Progenitor cell of endocrine pancreas (in vitro differentiated cells): ENCODE results near the gene PLA2G2F. TPM values are rescaled to one million over a fixed set of nuclear protein-coding genes. Genes with fewer than 3 reads are reported as not detected.

Source experiments
- DNase-seq: peaks from one replicate; pipeline ENCODE4 v3.0.0; 2021; ENCODE audit warnings: low spot score; ENCODE audit not compliant: unreplicated experiment
- H3K27ac Mint-ChIP-seq: 2 replicates; pipeline ENCODE4 v1.8.0; 2021; ENCODE audit warnings: mild to moderate bottlenecking, moderate library complexity, mixed read lengths
- H3K27me3 Mint-ChIP-seq: 2 replicates; pipeline ENCODE4 v1.8.0; 2021; ENCODE audit warnings: mixed read lengths
- H3K36me3 Mint-ChIP-seq: 2 replicates; pipeline ENCODE4 v1.8.0; 2022; ENCODE audit warnings: mixed read lengths; ENCODE audit not compliant: insufficient read depth
- H3K4me1 Mint-ChIP-seq: 2 replicates; pipeline ENCODE4 v1.8.0; 2021; ENCODE audit warnings: low read depth, mixed read lengths
- H3K4me3 Mint-ChIP-seq: 2 replicates; pipeline ENCODE4 v1.8.0; 2021; ENCODE audit warnings: low read depth, mild to moderate bottlenecking, moderate library complexity, mixed read lengths
- H3K9me3 Mint-ChIP-seq: 2 replicates; pipeline ENCODE4 v1.8.0; 2021; ENCODE audit warnings: low read depth, mixed read lengths
- total RNA-seq: library from RNA; stranded (reverse); gene quantifications from 2 replicates; pipeline ENCODE4 v1.2.1, GENCODE V29; 2021
- TF ChIP-seq, protein P1 (sequence below): fragments of 200-600 bp; sonication (generic); IDR thresholded peaks from one replicate; pipeline ENCODE4 v1.5.0; 2021; ENCODE audit warnings: antibody characterized with exemption, mild to moderate bottlenecking; ENCODE audit not compliant: unreplicated experiment

PLA2G2F gene
- total RNA-seq, 1 donor from 2014 or later, result not detected

DNA sequence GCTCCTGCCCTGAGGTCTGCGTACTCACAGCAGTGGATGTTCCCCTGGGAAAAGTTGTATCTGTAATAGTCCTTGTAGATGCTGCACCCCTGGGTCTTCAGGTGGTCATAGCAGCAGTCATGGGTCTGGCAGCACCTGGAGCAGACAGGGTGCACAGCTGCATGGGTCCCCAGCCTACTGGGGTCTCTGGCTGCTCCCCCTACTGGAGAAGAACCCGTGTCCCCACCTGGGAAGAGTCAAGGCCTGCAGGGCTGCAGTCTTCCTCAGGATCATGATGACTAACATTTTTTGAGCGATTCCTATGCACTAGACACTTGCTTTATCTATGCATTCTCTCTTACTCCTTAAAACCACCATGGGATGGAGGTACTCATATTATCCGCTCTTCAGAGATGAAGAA lies 23.6 kb upstream of the PLA2G2F start:
- no peak overlapping the region for H3K4me3 Mint-ChIP-seq
- no peak for DNase-seq
- peaks cover 5% of the 10 kb centered on the region for H3K4me1 Mint-ChIP-seq
- H3K9me3 Mint-ChIP-seq, result no peaks in the 10 kb centered on the region
- H3K27ac Mint-ChIP-seq, result no peak overlapping the region
- H3K36me3 Mint-ChIP-seq, result no peaks in the 10 kb centered on the region
- TF ChIP-seq, protein P1, sequence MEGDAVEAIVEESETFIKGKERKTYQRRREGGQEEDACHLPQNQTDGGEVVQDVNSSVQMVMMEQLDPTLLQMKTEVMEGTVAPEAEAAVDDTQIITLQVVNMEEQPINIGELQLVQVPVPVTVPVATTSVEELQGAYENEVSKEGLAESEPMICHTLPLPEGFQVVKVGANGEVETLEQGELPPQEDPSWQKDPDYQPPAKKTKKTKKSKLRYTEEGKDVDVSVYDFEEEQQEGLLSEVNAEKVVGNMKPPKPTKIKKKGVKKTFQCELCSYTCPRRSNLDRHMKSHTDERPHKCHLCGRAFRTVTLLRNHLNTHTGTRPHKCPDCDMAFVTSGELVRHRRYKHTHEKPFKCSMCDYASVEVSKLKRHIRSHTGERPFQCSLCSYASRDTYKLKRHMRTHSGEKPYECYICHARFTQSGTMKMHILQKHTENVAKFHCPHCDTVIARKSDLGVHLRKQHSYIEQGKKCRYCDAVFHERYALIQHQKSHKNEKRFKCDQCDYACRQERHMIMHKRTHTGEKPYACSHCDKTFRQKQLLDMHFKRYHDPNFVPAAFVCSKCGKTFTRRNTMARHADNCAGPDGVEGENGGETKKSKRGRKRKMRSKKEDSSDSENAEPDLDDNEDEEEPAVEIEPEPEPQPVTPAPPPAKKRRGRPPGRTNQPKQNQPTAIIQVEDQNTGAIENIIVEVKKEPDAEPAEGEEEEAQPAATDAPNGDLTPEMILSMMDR, result no peak
- H3K27me3 Mint-ChIP-seq, result peaks cover 42% of the 10 kb centered on the region

DNA sequence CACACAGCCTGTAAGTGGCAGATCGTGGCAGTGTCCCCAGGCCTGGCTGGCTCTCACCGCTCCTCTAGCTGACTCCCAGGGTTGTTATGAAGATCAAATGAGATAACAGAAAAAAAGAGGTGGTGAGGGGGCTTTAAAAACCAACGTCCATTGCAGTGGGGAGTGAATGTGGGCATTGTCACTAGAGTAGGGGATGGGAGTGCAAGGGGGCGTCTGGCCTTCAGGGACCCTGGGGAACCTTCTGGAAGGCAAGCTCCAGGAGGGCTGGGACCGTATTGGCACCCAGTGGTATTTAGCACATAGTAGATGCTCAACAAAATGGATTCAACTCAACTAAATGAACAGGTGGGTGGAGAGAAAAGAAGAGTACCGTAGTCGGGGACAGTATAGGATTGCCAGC lies 23.2 kb upstream of the PLA2G2F start:
- TF ChIP-seq, protein P1, result no peak
- Mint-ChIP-seq H3K9me3 (no peaks in the 10 kb centered on the region), H3K4me3 (no peak overlapping the region), H3K4me1 (peaks cover 5% of the 10 kb centered on the region), H3K27ac (no peak overlapping the region), H3K36me3 (no peaks in the 10 kb centered on the region), H3K27me3 (peaks cover 43% of the 10 kb centered on the region)
- no peak for DNase-seq

DNA sequence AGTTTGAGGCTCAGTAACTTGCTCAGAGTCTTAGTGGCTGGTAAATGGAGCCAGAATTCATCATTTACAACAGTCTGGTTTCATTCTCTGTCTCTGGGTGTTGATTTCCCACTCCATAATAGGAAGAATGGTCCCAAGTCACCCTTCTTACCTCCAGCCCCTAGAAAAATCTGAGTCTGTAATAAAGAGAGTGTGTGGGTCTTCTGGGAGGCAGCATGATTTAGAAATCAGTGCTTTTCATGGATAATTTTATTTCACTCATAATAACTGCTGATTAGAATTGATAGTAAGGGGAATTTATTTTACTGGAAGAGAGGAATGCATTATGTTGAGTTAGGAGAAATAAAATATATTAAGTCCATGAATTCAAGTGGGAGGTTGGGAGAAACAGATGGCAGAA lies 21.9 kb upstream of the PLA2G2F start:
- H3K36me3 Mint-ChIP-seq, result no peaks in the 10 kb centered on the region
- H3K27me3 Mint-ChIP-seq, result peaks cover 54% of the 10 kb centered on the region
- TF ChIP-seq, protein P1, result no peak
- no peaks in the 10 kb centered on the region for H3K9me3 Mint-ChIP-seq
- DNase-seq, result no peak
- H3K4me1 Mint-ChIP-seq, result peaks cover 5% of the 10 kb centered on the region
- no peak overlapping the region for H3K4me3 Mint-ChIP-seq
- H3K27ac Mint-ChIP-seq, result no peak overlapping the region

DNA sequence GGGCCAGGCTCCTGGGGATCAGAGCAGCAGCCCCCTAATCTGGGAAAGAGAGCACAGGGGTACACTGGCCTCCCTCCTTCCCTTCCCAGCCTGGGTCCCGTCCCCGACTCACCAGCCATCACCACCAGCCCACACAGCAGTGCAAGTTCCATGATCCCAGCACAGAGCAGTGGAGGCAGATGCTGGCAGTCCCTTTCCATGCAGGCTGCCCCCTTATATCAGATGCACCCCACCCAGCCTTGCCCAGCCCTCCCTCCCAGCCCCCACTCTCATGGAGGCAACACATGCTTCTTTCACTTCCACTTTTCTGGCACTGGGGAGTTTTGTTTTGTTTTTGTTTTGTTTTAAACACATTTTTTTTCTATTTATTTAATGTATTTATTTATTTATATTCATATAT lies 19.8 kb upstream of the PLA2G2F start, which contains the start of gene PLA2G2D:
TSS of gene PLA2G2D (minus strand) at position 190 of the 400 bp plus-strand sequence. CDS start at position 152, 38 bp downstream.
- TF ChIP-seq, protein P1, result no peak
- H3K4me3 Mint-ChIP-seq, result no peak within 1 kb of the TSS
- H3K27me3 Mint-ChIP-seq, result peaks cover 42% of the 10 kb centered on the region
- no peak for DNase-seq
- H3K27ac Mint-ChIP-seq, result no peak within 1 kb of the TSS
- H3K4me1 Mint-ChIP-seq, result peaks cover under 1% of the 10 kb centered on the region
- no peaks in the 10 kb centered on the region for H3K36me3 Mint-ChIP-seq
- H3K9me3 Mint-ChIP-seq, result no peaks in the 10 kb centered on the region

- TF ChIP-seq, protein P1, result no peak
- DNase-seq, result no peak
- no peak overlapping the region for H3K4me3 Mint-ChIP-seq
- H3K27ac Mint-ChIP-seq, result no peak overlapping the region
- no peaks in the 10 kb centered on the region for H3K36me3 Mint-ChIP-seq
- no peaks in the 10 kb centered on the region for H3K4me1 Mint-ChIP-seq
- H3K9me3 Mint-ChIP-seq, result no peaks in the 10 kb centered on the region
- peaks cover 44% of the 10 kb centered on the region for H3K27me3 Mint-ChIP-seq
These were observed 18.3 kb upstream of the PLA2G2F start for GRCh38 chr1:20120796-20121195.
